ENCODE data around the gene SLC16A7.

The SLC16A7 gene

DNA sequence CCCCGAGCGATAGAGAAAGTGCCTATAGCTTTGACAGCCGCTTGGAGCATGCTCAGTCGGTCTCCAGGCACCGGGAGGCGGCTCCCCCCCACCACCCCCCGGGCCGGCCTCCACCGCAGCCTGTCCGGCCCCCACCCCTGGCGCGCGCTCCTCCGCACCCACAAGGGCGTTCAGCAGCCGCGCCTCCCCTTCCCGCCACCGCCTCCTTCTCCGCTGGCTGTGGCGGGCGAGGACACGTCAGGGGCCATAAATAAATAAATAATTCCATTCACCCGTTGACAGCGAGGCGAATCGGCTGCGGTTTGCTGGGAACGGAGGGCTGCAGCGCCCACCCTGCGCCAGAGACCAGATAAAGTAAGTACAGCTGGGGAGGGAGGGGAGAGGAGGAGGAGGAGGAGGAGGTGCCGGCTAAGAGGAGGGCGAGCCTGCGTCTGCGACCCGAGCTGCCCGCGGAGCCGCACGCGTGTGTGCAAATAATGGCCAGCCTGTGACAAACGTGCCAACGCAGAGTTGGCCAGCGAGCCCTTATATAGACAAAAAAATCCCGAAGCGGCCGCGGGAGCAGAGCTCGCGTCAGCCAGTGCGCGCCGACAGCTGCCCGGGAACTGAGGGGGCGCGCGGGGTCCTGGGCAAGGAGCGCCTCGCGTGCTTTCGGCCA lies at the start of gene SLC16A7:
Gene SLC16A7 (plus strand): TSS at position 147 of the 658 bp plus-strand sequence. CDS start 108,773 bp downstream, outside the sequence.
- peak within 1 kb of the TSS; percentile 89 for H3K4me3 Mint-ChIP-seq
- ATAC-seq (replicated peaks; ENCODE audit: extremely low read depth, poor library complexity, severe bottlenecking) (peak; percentile 44), DNase-seq (ENCODE audit: low spot score in 2 of 2) (peak; percentile 60 to 73)
- H3K4me1 Mint-ChIP-seq, result peaks cover 54% of the 10 kb centered on the region
- H3K36me3 Mint-ChIP-seq (ENCODE audit: insufficient read depth), result peaks cover 31% of the 10 kb centered on the region
- H3K9me3 Mint-ChIP-seq, result no peaks in the 10 kb centered on the region
- peak within 1 kb of the TSS; percentile 99 for H3K27ac Mint-ChIP-seq (ENCODE audit: low read depth)
- H3K27me3 Mint-ChIP-seq, result no peaks in the 10 kb centered on the region

DNA sequence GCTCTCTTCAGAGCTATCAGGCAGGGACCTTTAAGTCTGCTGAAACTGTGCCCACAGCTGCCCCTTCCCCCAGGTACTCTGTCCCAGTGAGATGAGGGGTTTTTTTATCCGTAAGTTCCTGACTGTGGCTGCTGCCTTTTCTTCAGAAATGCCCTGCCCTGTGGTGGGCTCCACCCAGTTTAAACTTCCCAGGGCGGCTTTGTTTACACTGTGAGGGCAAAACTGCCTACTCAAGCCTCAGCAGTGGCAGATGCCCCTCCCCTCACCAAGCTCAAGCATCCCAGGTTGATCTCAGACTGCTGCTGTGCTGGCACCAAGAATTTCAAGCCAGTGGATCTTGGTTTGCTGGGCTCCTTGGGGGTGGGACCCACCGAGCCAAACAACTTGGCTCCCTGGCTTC lies 46.9 kb upstream of the SLC16A7 start:
- no peaks in the 10 kb centered on the region for H3K4me1 Mint-ChIP-seq
- no peaks in the 10 kb centered on the region for H3K9me3 Mint-ChIP-seq
- no peak overlapping the region for H3K27ac Mint-ChIP-seq (ENCODE audit: low read depth)
- no peak overlapping the region for H3K4me3 Mint-ChIP-seq
- H3K36me3 Mint-ChIP-seq (ENCODE audit: insufficient read depth), result no peaks in the 10 kb centered on the region
- no peak for DNase-seq (ENCODE audit: low spot score in 2 of 2)
- peaks cover 23% of the 10 kb centered on the region for H3K27me3 Mint-ChIP-seq
- ATAC-seq (replicated peaks; ENCODE audit: extremely low read depth, poor library complexity, severe bottlenecking), result no peak

- ATAC-seq (replicated peaks; ENCODE audit: extremely low read depth, poor library complexity, severe bottlenecking), result no peak
- no peak for DNase-seq (ENCODE audit: low spot score in 2 of 2)
- H3K27ac Mint-ChIP-seq (ENCODE audit: low read depth), result no peak overlapping the region
Observed at GRCh38 chr12:59559696-59560095, 36.1 kb upstream of the SLC16A7 start.

DNA sequence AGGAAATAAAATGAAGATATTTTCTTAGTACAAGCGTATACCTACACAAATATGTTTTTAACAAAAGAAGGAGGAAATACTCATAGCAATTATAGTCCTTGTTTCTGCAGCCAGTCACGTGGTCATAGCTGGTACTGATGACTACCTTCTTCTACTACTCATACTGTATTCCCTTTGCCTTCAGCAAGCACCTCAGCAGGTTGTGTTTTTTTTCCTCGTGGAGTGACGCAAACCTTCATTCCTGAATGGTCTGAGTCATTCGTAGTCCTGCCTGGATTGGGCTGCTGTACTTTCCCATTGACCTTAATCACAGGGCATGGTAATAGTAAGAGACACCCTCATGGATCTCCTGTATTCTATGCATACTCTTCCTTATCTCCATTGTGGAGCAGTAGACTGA lies 25.7 kb upstream of the SLC16A7 start:
- Mint-ChIP-seq H3K9me3 (peaks cover 5% of the 10 kb centered on the region), H3K36me3 (ENCODE audit: insufficient read depth) (no peaks in the 10 kb centered on the region), H3K27ac (ENCODE audit: low read depth) (no peak overlapping the region), H3K4me1 (no peaks in the 10 kb centered on the region), H3K4me3 (no peak overlapping the region), H3K27me3 (no peaks in the 10 kb centered on the region)
- ATAC-seq (replicated peaks; ENCODE audit: extremely low read depth, poor library complexity, severe bottlenecking) (no peak), DNase-seq (ENCODE audit: low spot score in 2 of 2) (no peak)

More at GRCh38 chr12:59559696-59560095, 36.1 kb upstream of the SLC16A7 start:
- no peaks in the 10 kb centered on the region for H3K9me3 Mint-ChIP-seq
- H3K36me3 Mint-ChIP-seq (ENCODE audit: insufficient read depth), result no peaks in the 10 kb centered on the region
- H3K27me3 Mint-ChIP-seq, result peaks cover 23% of the 10 kb centered on the region
- H3K4me1 Mint-ChIP-seq, result no peaks in the 10 kb centered on the region
- H3K4me3 Mint-ChIP-seq, result no peak overlapping the region

- Mint-ChIP-seq H3K4me1 (peaks cover 24% of the 10 kb centered on the region), H3K4me3 (no peak overlapping the region), H3K9me3 (peaks cover 5% of the 10 kb centered on the region), H3K27me3 (no peaks in the 10 kb centered on the region), H3K27ac (ENCODE audit: low read depth) (no peak overlapping the region), H3K36me3 (ENCODE audit: insufficient read depth) (no peaks in the 10 kb centered on the region)
- DNase-seq (ENCODE audit: low spot score in 2 of 2) (no peak), ATAC-seq (replicated peaks; ENCODE audit: extremely low read depth, poor library complexity, severe bottlenecking) (no peak)
Observed at GRCh38 chr12:59574406-59574805, 21.4 kb upstream of the SLC16A7 start.

GRCh38 chr12:59575826-59576225 lies 20.0 kb upstream of the SLC16A7 start:
- no peak overlapping the region for H3K27ac Mint-ChIP-seq (ENCODE audit: low read depth)

GRCh38 chr12:59578254-59578653 lies 17.6 kb upstream of the SLC16A7 start:
- Mint-ChIP-seq H3K9me3 (no peaks in the 10 kb centered on the region), H3K4me1 (peaks cover 36% of the 10 kb centered on the region), H3K36me3 (ENCODE audit: insufficient read depth) (no peaks in the 10 kb centered on the region), H3K27me3 (no peaks in the 10 kb centered on the region), H3K27ac (ENCODE audit: low read depth) (no peak overlapping the region), H3K4me3 (peak overlapping the region; percentile 6)
- ATAC-seq (replicated peaks; ENCODE audit: extremely low read depth, poor library complexity, severe bottlenecking) (no peak), DNase-seq (ENCODE audit: low spot score in 2 of 2) (no peak)

More at GRCh38 chr12:59575826-59576225, 20.0 kb upstream of the SLC16A7 start:
- no peak overlapping the region for H3K4me3 Mint-ChIP-seq
- H3K9me3 Mint-ChIP-seq, result peaks cover 5% of the 10 kb centered on the region
- H3K4me1 Mint-ChIP-seq, result peaks cover 31% of the 10 kb centered on the region
- ATAC-seq (replicated peaks; ENCODE audit: extremely low read depth, poor library complexity, severe bottlenecking) (no peak), DNase-seq (ENCODE audit: low spot score in 2 of 2) (no peak)
- H3K27me3 Mint-ChIP-seq, result no peaks in the 10 kb centered on the region
- no peaks in the 10 kb centered on the region for H3K36me3 Mint-ChIP-seq (ENCODE audit: insufficient read depth)

DNA sequence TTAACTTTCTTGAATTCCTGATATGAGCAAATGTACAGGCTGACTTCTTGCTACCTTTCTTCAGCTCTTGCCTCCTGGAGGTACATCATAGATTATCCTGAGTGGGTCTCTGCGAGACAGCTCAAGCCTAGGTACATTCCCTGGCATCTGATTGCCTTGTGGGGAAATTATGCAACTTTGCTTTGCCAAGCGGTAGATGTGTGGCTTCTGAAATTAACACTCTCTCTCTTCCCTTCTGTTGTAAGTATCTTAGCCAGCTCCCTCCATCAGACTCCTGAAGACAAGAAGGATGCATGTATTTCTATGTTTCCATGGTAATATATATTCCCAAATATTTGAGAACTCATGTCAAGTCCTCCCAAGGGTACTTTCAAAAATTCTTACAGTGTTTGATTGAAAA lies 16.2 kb upstream of the SLC16A7 start:
- Mint-ChIP-seq H3K36me3 (ENCODE audit: insufficient read depth) (no peaks in the 10 kb centered on the region), H3K4me3 (no peak overlapping the region), H3K9me3 (no peaks in the 10 kb centered on the region), H3K27ac (ENCODE audit: low read depth) (no peak overlapping the region), H3K4me1 (peaks cover 37% of the 10 kb centered on the region), H3K27me3 (no peaks in the 10 kb centered on the region)
- DNase-seq (ENCODE audit: low spot score in 2 of 2) (no peak), ATAC-seq (replicated peaks; ENCODE audit: extremely low read depth, poor library complexity, severe bottlenecking) (no peak)

GRCh38 chr12:59580050-59580449 lies 15.8 kb upstream of the SLC16A7 start:
- Mint-ChIP-seq H3K4me3 (no peak overlapping the region), H3K4me1 (peaks cover 37% of the 10 kb centered on the region), H3K27me3 (no peaks in the 10 kb centered on the region), H3K36me3 (ENCODE audit: insufficient read depth) (no peaks in the 10 kb centered on the region), H3K9me3 (no peaks in the 10 kb centered on the region), H3K27ac (ENCODE audit: low read depth) (no peak overlapping the region)
- DNase-seq (ENCODE audit: low spot score in 2 of 2) (no peak), ATAC-seq (replicated peaks; ENCODE audit: extremely low read depth, poor library complexity, severe bottlenecking) (no peak)

- no peaks in the 10 kb centered on the region for H3K9me3 Mint-ChIP-seq
- DNase-seq (ENCODE audit: low spot score in 2 of 2) (no peak), ATAC-seq (replicated peaks; ENCODE audit: extremely low read depth, poor library complexity, severe bottlenecking) (no peak)
- peaks cover 22% of the 10 kb centered on the region for H3K4me1 Mint-ChIP-seq
- no peak overlapping the region for H3K4me3 Mint-ChIP-seq
- no peaks in the 10 kb centered on the region for H3K36me3 Mint-ChIP-seq (ENCODE audit: insufficient read depth)
- peaks cover 8% of the 10 kb centered on the region for H3K27me3 Mint-ChIP-seq
- H3K27ac Mint-ChIP-seq (ENCODE audit: low read depth), result no peak overlapping the region
Observed at GRCh38 chr12:59583003-59583712, 12.7 kb upstream of the SLC16A7 start.

- no peak for ATAC-seq (replicated peaks; ENCODE audit: extremely low read depth, poor library complexity, severe bottlenecking)
- Mint-ChIP-seq H3K4me3 (no peak overlapping the region), H3K36me3 (ENCODE audit: insufficient read depth) (no peaks in the 10 kb centered on the region), H3K27ac (ENCODE audit: low read depth) (no peak overlapping the region), H3K27me3 (peaks cover 8% of the 10 kb centered on the region), H3K4me1 (peaks cover 6% of the 10 kb centered on the region), H3K9me3 (no peaks in the 10 kb centered on the region)
- DNase-seq (ENCODE audit: low spot score in 2 of 2), result no peak
Observed at GRCh38 chr12:59587710-59588109, 8.1 kb upstream of the SLC16A7 start.

- H3K27ac Mint-ChIP-seq (ENCODE audit: low read depth), result no peak overlapping the region
- ATAC-seq (replicated peaks; ENCODE audit: extremely low read depth, poor library complexity, severe bottlenecking), result no peak
- DNase-seq (ENCODE audit: low spot score in 2 of 2), result no peak
- peaks cover 36% of the 10 kb centered on the region for H3K4me1 Mint-ChIP-seq
- no peak overlapping the region for H3K4me3 Mint-ChIP-seq
- peaks cover 21% of the 10 kb centered on the region for H3K36me3 Mint-ChIP-seq (ENCODE audit: insufficient read depth)
- no peaks in the 10 kb centered on the region for H3K27me3 Mint-ChIP-seq
- H3K9me3 Mint-ChIP-seq, result no peaks in the 10 kb centered on the region
Observed at GRCh38 chr12:59593761-59594160, 2.1 kb upstream of the SLC16A7 start.

GRCh38 chr12:59594943-59595500 lies 807 bp upstream of the SLC16A7 start:
- DNase-seq (ENCODE audit: low spot score in 2 of 2) (no peak), ATAC-seq (replicated peaks; ENCODE audit: extremely low read depth, poor library complexity, severe bottlenecking) (no peak)
- peak overlapping the region; percentile 99 for H3K27ac Mint-ChIP-seq (ENCODE audit: low read depth)
- H3K36me3 Mint-ChIP-seq (ENCODE audit: insufficient read depth), result peaks cover 26% of the 10 kb centered on the region
- H3K4me1 Mint-ChIP-seq, result peaks cover 48% of the 10 kb centered on the region
- peak overlapping the region; percentile 89 for H3K4me3 Mint-ChIP-seq
- no peaks in the 10 kb centered on the region for H3K27me3 Mint-ChIP-seq
- no peaks in the 10 kb centered on the region for H3K9me3 Mint-ChIP-seq

All from central memory CD8-positive, alpha-beta T cell (primary cell).